ENCODE data around the gene AKR1B1. TPM values are rescaled to one million over a fixed set of nuclear protein-coding genes. Genes with fewer than 3 reads are reported as not detected.

The AKR1B1 gene
- total RNA-seq, 1 experiment from 2014 or later = 96.2 TPM

GRCh38 chr7:134429481-134429880 is 29.4 kb downstream of the AKR1B1 start:
- Histone ChIP-seq H3K27ac (ENCODE audit: low read length) (no peak overlapping the region), H3K27me3 (ENCODE audit: low read length) (no peaks in the 10 kb centered on the region), H3K4me3 (ENCODE audit: low read length) (no peak overlapping the region), H3K4me2 (ENCODE audit: low read depth, low read length, poor library complexity, severe bottlenecking) (peak overlapping the region; percentile 38), H3K79me2 (ENCODE audit: low read length) (no peaks in the 10 kb centered on the region), H3K9me3 (ENCODE audit: low read length) (no peaks in the 10 kb centered on the region), H3K9me2 (replicated peaks; ENCODE audit: insufficient read depth, low read length) (no peaks in the 10 kb centered on the region), H3K4me1 (ENCODE audit: low read length) (peaks cover 27% of the 10 kb centered on the region), H3K9ac (ENCODE audit: low read length) (no peak overlapping the region), H4K20me1 (ENCODE audit: insufficient read depth, low read depth, low read length) (no peaks in the 10 kb centered on the region), H2AFZ (ENCODE audit: low read length) (0 out of 2 replicates have a peak overlapping the region, but pooled peaks have one; percentile 9), H3K36me3 (ENCODE audit: insufficient read depth, low read length) (no peaks in the 10 kb centered on the region)
- peak; percentile 51 for DNase-seq

- H3K9me3 ChIP-seq (ENCODE audit: low read length) = no peaks in the 10 kb centered on the region
- H3K4me1 ChIP-seq (ENCODE audit: low read length) = peaks cover 27% of the 10 kb centered on the region
- H3K4me3 ChIP-seq (ENCODE audit: low read length) = no peak overlapping the region
- no peaks in the 10 kb centered on the region for H3K9me2 ChIP-seq (replicated peaks; ENCODE audit: insufficient read depth, low read length)
- DNase-seq = no peak
- no peaks in the 10 kb centered on the region for H4K20me1 ChIP-seq (ENCODE audit: insufficient read depth, low read depth, low read length)
- 0 out of 2 replicates have a peak overlapping the region, but pooled peaks have one; percentile 9 for H2AFZ ChIP-seq (ENCODE audit: low read length)
- no peak overlapping the region for H3K27ac ChIP-seq (ENCODE audit: low read length)
- H3K27me3 ChIP-seq (ENCODE audit: low read length) = no peaks in the 10 kb centered on the region
- no peaks in the 10 kb centered on the region for H3K36me3 ChIP-seq (ENCODE audit: insufficient read depth, low read length)
- no peak overlapping the region for H3K9ac ChIP-seq (ENCODE audit: low read length)
- H3K79me2 ChIP-seq (ENCODE audit: low read length) = no peaks in the 10 kb centered on the region
- peak overlapping the region; percentile 38 for H3K4me2 ChIP-seq (ENCODE audit: low read depth, low read length, poor library complexity, severe bottlenecking)
Observed at GRCh38 chr7:134428942-134429341, 30.0 kb downstream of the AKR1B1 start.

GRCh38 chr7:134427896-134428295 is 31.0 kb downstream of the AKR1B1 start:
- H3K9ac ChIP-seq (ENCODE audit: low read length) = no peak overlapping the region
- DNase-seq = no peak
- no peaks in the 10 kb centered on the region for H3K36me3 ChIP-seq (ENCODE audit: insufficient read depth, low read length)
- H3K4me3 ChIP-seq (ENCODE audit: low read length) = no peak overlapping the region
- peaks cover 17% of the 10 kb centered on the region for H3K4me1 ChIP-seq (ENCODE audit: low read length)
- H4K20me1 ChIP-seq (ENCODE audit: insufficient read depth, low read depth, low read length) = no peaks in the 10 kb centered on the region
- no peak overlapping the region for H3K4me2 ChIP-seq (ENCODE audit: low read depth, low read length, poor library complexity, severe bottlenecking)
- H3K9me2 ChIP-seq (replicated peaks; ENCODE audit: insufficient read depth, low read length) = no peaks in the 10 kb centered on the region
- no peak overlapping the region for H2AFZ ChIP-seq (ENCODE audit: low read length)
- no peaks in the 10 kb centered on the region for H3K9me3 ChIP-seq (ENCODE audit: low read length)
- H3K79me2 ChIP-seq (ENCODE audit: low read length) = no peaks in the 10 kb centered on the region
- H3K27ac ChIP-seq (ENCODE audit: low read length) = no peak overlapping the region
- no peaks in the 10 kb centered on the region for H3K27me3 ChIP-seq (ENCODE audit: low read length)

- peaks cover 14% of the 10 kb centered on the region for H3K4me1 ChIP-seq (ENCODE audit: low read length)
- H3K9ac ChIP-seq (ENCODE audit: low read length) = no peak overlapping the region
- no peaks in the 10 kb centered on the region for H3K79me2 ChIP-seq (ENCODE audit: low read length)
- H3K4me3 ChIP-seq (ENCODE audit: low read length) = no peak overlapping the region
- no peak overlapping the region for H2AFZ ChIP-seq (ENCODE audit: low read length)
- no peak for DNase-seq
- H3K9me3 ChIP-seq (ENCODE audit: low read length) = no peaks in the 10 kb centered on the region
- no peaks in the 10 kb centered on the region for H3K27me3 ChIP-seq (ENCODE audit: low read length)
- H3K36me3 ChIP-seq (ENCODE audit: insufficient read depth, low read length) = no peaks in the 10 kb centered on the region
- H3K27ac ChIP-seq (ENCODE audit: low read length) = no peak overlapping the region
- no peak overlapping the region for H3K4me2 ChIP-seq (ENCODE audit: low read depth, low read length, poor library complexity, severe bottlenecking)
- no peaks in the 10 kb centered on the region for H3K9me2 ChIP-seq (replicated peaks; ENCODE audit: insufficient read depth, low read length)
- H4K20me1 ChIP-seq (ENCODE audit: insufficient read depth, low read depth, low read length) = no peaks in the 10 kb centered on the region
Observed at GRCh38 chr7:134425777-134426176, 33.1 kb downstream of the AKR1B1 start.

GRCh38 chr7:134422638-134423037 is 36.3 kb downstream of the AKR1B1 start:
- Histone ChIP-seq H3K4me3 (ENCODE audit: low read length) (no peak overlapping the region), H3K79me2 (ENCODE audit: low read length) (no peaks in the 10 kb centered on the region), H3K27me3 (ENCODE audit: low read length) (no peaks in the 10 kb centered on the region), H2AFZ (ENCODE audit: low read length) (no peak overlapping the region), H3K36me3 (ENCODE audit: insufficient read depth, low read length) (no peaks in the 10 kb centered on the region), H3K9me3 (ENCODE audit: low read length) (no peaks in the 10 kb centered on the region), H3K9me2 (replicated peaks; ENCODE audit: insufficient read depth, low read length) (no peaks in the 10 kb centered on the region), H3K27ac (ENCODE audit: low read length) (no peak overlapping the region), H3K4me1 (ENCODE audit: low read length) (no peaks in the 10 kb centered on the region), H3K4me2 (ENCODE audit: low read depth, low read length, poor library complexity, severe bottlenecking) (no peak overlapping the region), H3K9ac (ENCODE audit: low read length) (no peak overlapping the region), H4K20me1 (ENCODE audit: insufficient read depth, low read depth, low read length) (no peaks in the 10 kb centered on the region)
- DNase-seq = no peak

DNA sequence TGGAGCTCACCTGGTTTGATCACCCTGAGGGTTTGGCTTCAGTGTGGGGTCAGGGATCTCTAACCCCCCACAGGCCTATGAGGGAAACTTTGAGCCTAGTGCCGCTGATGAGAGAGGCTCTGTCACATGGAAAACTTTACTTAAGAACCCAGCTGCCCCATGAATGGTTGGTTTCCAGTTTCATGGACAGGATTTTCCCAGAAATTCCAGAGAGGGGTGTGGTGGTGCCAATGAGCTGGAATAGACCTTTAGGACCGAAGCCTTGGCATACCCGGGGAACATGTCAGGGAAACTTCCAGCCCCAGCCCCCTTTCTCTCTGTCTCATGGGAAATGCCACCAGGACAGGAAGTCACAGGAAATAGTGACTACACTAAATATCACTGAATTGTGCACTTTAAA is 36.9 kb downstream of the AKR1B1 start:
- H3K9ac ChIP-seq (ENCODE audit: low read length) = no peak overlapping the region
- DNase-seq = no peak
- no peaks in the 10 kb centered on the region for H4K20me1 ChIP-seq (ENCODE audit: insufficient read depth, low read depth, low read length)
- no peaks in the 10 kb centered on the region for H3K79me2 ChIP-seq (ENCODE audit: low read length)
- H3K4me3 ChIP-seq (ENCODE audit: low read length) = no peak overlapping the region
- H3K9me3 ChIP-seq (ENCODE audit: low read length) = no peaks in the 10 kb centered on the region
- H3K4me2 ChIP-seq (ENCODE audit: low read depth, low read length, poor library complexity, severe bottlenecking) = no peak overlapping the region
- no peaks in the 10 kb centered on the region for H3K36me3 ChIP-seq (ENCODE audit: insufficient read depth, low read length)
- H2AFZ ChIP-seq (ENCODE audit: low read length) = no peak overlapping the region
- no peaks in the 10 kb centered on the region for H3K9me2 ChIP-seq (replicated peaks; ENCODE audit: insufficient read depth, low read length)
- H3K27ac ChIP-seq (ENCODE audit: low read length) = no peak overlapping the region
- H3K4me1 ChIP-seq (ENCODE audit: low read length) = no peaks in the 10 kb centered on the region
- H3K27me3 ChIP-seq (ENCODE audit: low read length) = no peaks in the 10 kb centered on the region

DNA sequence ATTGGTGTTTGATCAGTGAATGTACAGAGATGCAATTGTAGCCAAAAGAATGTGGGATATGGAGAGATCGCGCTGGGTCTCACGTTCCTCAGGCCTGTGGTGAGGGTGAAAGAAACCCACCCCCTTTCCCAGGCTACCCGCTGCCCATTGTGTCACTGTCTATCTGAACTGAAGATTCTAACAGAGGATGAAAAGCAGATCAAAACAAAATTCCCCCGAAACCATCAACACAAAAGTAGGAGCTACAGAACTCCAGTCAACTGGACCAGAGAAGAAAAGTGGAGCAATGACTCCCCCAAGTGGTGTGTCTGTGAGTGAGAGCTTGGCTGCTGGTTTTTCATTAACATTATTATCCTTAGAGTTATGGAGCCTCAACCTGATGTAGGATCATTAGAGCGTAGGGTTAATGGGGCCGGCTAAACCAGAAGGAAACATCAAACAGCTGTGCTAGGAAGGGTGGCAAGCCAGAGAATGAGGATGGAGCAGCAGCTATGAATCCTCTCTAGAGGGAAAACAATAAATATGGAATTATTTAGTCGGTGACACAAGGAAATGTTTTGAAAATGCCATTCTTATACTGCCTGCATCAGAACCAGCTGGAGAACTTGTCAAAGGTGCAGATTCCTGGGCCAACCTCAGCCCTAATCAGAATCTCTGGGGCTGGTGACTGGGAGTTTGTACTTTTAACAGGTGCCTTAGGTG is 38.3 kb downstream of the AKR1B1 start:
- peak; percentile 68 for DNase-seq

DNA sequence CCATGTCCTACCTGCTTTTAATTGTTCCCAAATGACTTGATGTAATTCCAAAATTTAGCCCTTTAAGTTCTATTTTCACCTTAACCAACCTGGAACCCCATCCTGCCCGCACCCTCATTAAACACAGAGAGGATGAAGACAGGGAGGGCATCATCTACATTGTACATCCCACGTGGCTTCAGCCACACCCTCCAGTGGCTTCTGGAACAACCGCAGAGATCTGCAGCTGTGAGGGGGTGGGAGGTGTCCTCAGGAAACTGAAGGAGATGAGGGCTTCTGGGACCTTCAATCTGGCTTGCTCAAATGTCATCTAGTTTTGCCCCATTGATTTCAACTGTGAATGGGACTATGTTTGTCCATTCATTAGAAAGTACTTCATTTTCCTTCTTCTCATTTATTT is 39.0 kb downstream of the AKR1B1 start:
- Histone ChIP-seq H3K4me2 (ENCODE audit: low read depth, low read length, poor library complexity, severe bottlenecking) (no peak overlapping the region), H2AFZ (ENCODE audit: low read length) (no peak overlapping the region), H3K9me2 (replicated peaks; ENCODE audit: insufficient read depth, low read length) (no peaks in the 10 kb centered on the region), H3K4me1 (ENCODE audit: low read length) (no peaks in the 10 kb centered on the region), H3K27ac (ENCODE audit: low read length) (no peak overlapping the region), H4K20me1 (ENCODE audit: insufficient read depth, low read depth, low read length) (no peaks in the 10 kb centered on the region), H3K36me3 (ENCODE audit: insufficient read depth, low read length) (no peaks in the 10 kb centered on the region), H3K79me2 (ENCODE audit: low read length) (no peaks in the 10 kb centered on the region), H3K9ac (ENCODE audit: low read length) (no peak overlapping the region), H3K4me3 (ENCODE audit: low read length) (no peak overlapping the region), H3K9me3 (ENCODE audit: low read length) (no peaks in the 10 kb centered on the region), H3K27me3 (ENCODE audit: low read length) (no peaks in the 10 kb centered on the region)
- no peak for DNase-seq

More for the DNA sequence above, 38.3 kb downstream of the AKR1B1 start:
- no peak overlapping the region for H3K4me2 ChIP-seq (ENCODE audit: low read depth, low read length, poor library complexity, severe bottlenecking)
- no peaks in the 10 kb centered on the region for H3K9me3 ChIP-seq (ENCODE audit: low read length)
- H3K79me2 ChIP-seq (ENCODE audit: low read length) = no peaks in the 10 kb centered on the region
- no peaks in the 10 kb centered on the region for H3K36me3 ChIP-seq (ENCODE audit: insufficient read depth, low read length)
- no peak overlapping the region for H3K27ac ChIP-seq (ENCODE audit: low read length)
- H3K4me3 ChIP-seq (ENCODE audit: low read length) = no peak overlapping the region
- no peaks in the 10 kb centered on the region for H3K9me2 ChIP-seq (replicated peaks; ENCODE audit: insufficient read depth, low read length)
- no peaks in the 10 kb centered on the region for H4K20me1 ChIP-seq (ENCODE audit: insufficient read depth, low read depth, low read length)
- no peak overlapping the region for H3K9ac ChIP-seq (ENCODE audit: low read length)
- H3K4me1 ChIP-seq (ENCODE audit: low read length) = no peaks in the 10 kb centered on the region
- H2AFZ ChIP-seq (ENCODE audit: low read length) = no peak overlapping the region
- H3K27me3 ChIP-seq (ENCODE audit: low read length) = no peaks in the 10 kb centered on the region

Measured in Karpas-422 (cell line).